Endothelial cell (in vitro differentiated cells): ENCODE data around the gene LRRFIP1. TPM values are rescaled to one million over a fixed set of nuclear protein-coding genes. Genes with fewer than 3 reads are reported as not detected.

Source experiments
- DNase-seq: peaks from one replicate; pipeline ENCODE4 v3.0.0; 2021; ENCODE audit warnings: low spot score
- H3K27ac Mint-ChIP-seq: one replicate; pipeline ENCODE4 v1.8.0; 2021; ENCODE audit warnings: mixed read lengths, inconsistent platforms; ENCODE audit not compliant: unreplicated experiment
- H3K27me3 Mint-ChIP-seq: one replicate; pipeline ENCODE4 v1.8.0; 2021; ENCODE audit warnings: mild to moderate bottlenecking, moderate library complexity, mixed read lengths, inconsistent platforms; ENCODE audit not compliant: unreplicated experiment
- H3K36me3 Mint-ChIP-seq: one replicate; pipeline ENCODE4 v1.8.0; 2021; ENCODE audit warnings: mild to moderate bottlenecking, low read depth, mixed read lengths, inconsistent platforms; ENCODE audit not compliant: unreplicated experiment
- H3K4me1 Mint-ChIP-seq: one replicate; pipeline ENCODE4 v1.8.0; 2021; ENCODE audit warnings: mild to moderate bottlenecking, mixed read lengths, inconsistent platforms; ENCODE audit not compliant: unreplicated experiment
- H3K4me3 Mint-ChIP-seq: one replicate; pipeline ENCODE4 v1.8.0; 2021; ENCODE audit warnings: mild to moderate bottlenecking, mixed read lengths, inconsistent platforms; ENCODE audit not compliant: unreplicated experiment
- H3K9me3 Mint-ChIP-seq: one replicate; pipeline ENCODE4 v1.8.0; 2021; ENCODE audit warnings: mixed read lengths, inconsistent platforms; ENCODE audit not compliant: unreplicated experiment
- CTCF ChIP-seq: fragments of 200-600 bp; sonication (generic); IDR thresholded peaks from one replicate; pipeline ENCODE4 v1.5.0; 2021; ENCODE audit warnings: antibody characterized with exemption; ENCODE audit not compliant: unreplicated experiment
- total RNA-seq: library from RNA; stranded (reverse); fragmentation: NEBNext Ultra II Directional; extraction: Animal tissue kit (Norgen Biotek cat#: 25700); gene quantifications from one replicate; pipeline ENCODE4 v1.2.1, GENCODE V29; 2021; ENCODE audit not compliant: unreplicated experiment

LRRFIP1 gene
- total RNA-seq, 1 donor from 2014 or later = 105 TPM

- H3K4me1 Mint-ChIP-seq = peaks cover 26% of the 10 kb centered on the region
- H3K4me3 Mint-ChIP-seq = no peak overlapping the region
- no peak for DNase-seq
- TF ChIP-seq CTCF = no peak
- H3K9me3 Mint-ChIP-seq = no peaks in the 10 kb centered on the region
- peaks cover 3% of the 10 kb centered on the region for H3K27me3 Mint-ChIP-seq
- peak overlapping the region; percentile 7 for H3K27ac Mint-ChIP-seq
- peaks cover 28% of the 10 kb centered on the region for H3K36me3 Mint-ChIP-seq
Measured at GRCh38 chr2:237651761-237652160, 24.4 kb downstream of the LRRFIP1 start.

GRCh38 chr2:237652181-237652580, 24.8 kb downstream of the LRRFIP1 start:
- DNase-seq = no peak
- no peak for TF ChIP-seq CTCF
- Mint-ChIP-seq H3K36me3 (peaks cover 28% of the 10 kb centered on the region), H3K9me3 (no peaks in the 10 kb centered on the region), H3K4me1 (peaks cover 22% of the 10 kb centered on the region), H3K27ac (peak overlapping the region; percentile 7), H3K4me3 (peak overlapping the region; percentile 56), H3K27me3 (peaks cover under 1% of the 10 kb centered on the region)

- H3K4me1 Mint-ChIP-seq = peaks cover 18% of the 10 kb centered on the region
- DNase-seq = no peak
- no peaks in the 10 kb centered on the region for H3K9me3 Mint-ChIP-seq
- peak overlapping the region; percentile 48 for H3K4me3 Mint-ChIP-seq
- no peak for TF ChIP-seq CTCF
- H3K27me3 Mint-ChIP-seq = no peaks in the 10 kb centered on the region
- peaks cover 28% of the 10 kb centered on the region for H3K36me3 Mint-ChIP-seq
- H3K27ac Mint-ChIP-seq = no peak overlapping the region
Measured at GRCh38 chr2:237652854-237653253, 25.5 kb downstream of the LRRFIP1 start.

- TF ChIP-seq CTCF = no peak
- H3K27me3 Mint-ChIP-seq = no peaks in the 10 kb centered on the region
- H3K4me1 Mint-ChIP-seq = peaks cover 9% of the 10 kb centered on the region
- no peak overlapping the region for H3K27ac Mint-ChIP-seq
- no peak overlapping the region for H3K4me3 Mint-ChIP-seq
- H3K9me3 Mint-ChIP-seq = no peaks in the 10 kb centered on the region
- no peak for DNase-seq
- H3K36me3 Mint-ChIP-seq = peaks cover 28% of the 10 kb centered on the region
Measured at GRCh38 chr2:237653776-237654558, 26.6 kb downstream of the LRRFIP1 start.

GRCh38 chr2:237657063-237657462, 29.7 kb downstream of the LRRFIP1 start:
- no peak overlapping the region for H3K4me3 Mint-ChIP-seq
- no peaks in the 10 kb centered on the region for H3K9me3 Mint-ChIP-seq
- no peaks in the 10 kb centered on the region for H3K27me3 Mint-ChIP-seq
- no peak for TF ChIP-seq CTCF
- no peak overlapping the region for H3K27ac Mint-ChIP-seq
- no peak for DNase-seq
- peaks cover 10% of the 10 kb centered on the region for H3K4me1 Mint-ChIP-seq
- peaks cover 11% of the 10 kb centered on the region for H3K36me3 Mint-ChIP-seq
